Lower leg skin (tissue), 4 donors: ENCODE results near the gene PMF1. TPM values are rescaled to one million over a fixed set of nuclear protein-coding genes. Genes with fewer than 3 reads are reported as not detected.

Experiments used
- DNase-seq, 2 donors: peaks; one replicate each; pipeline ENCODE4 v3.0.0-alpha.2; 2019; ENCODE audit warnings: low spot score in 2 of 2
- H3K4me3 ChIP-seq: fragments of 200-600 bp; sonication (generic); 2 replicates; pipeline ENCODE4 v1.5.1; 2017; ENCODE audit warnings: mild to moderate bottlenecking, low read depth; ENCODE audit not compliant: poor library complexity, severe bottlenecking
- POLR2A ChIP-seq, 2 donors: fragments of 450-650 bp; IDR thresholded peaks; one replicate each; pipeline ENCODE4 v1.6.1; 2016 to 2017; ENCODE audit warnings: antibody characterized with exemption in 2 of 2, mild to moderate bottlenecking in 1 of 2, moderate library complexity in 1 of 2
- WGBS, 2 donors: methylation state at CpG; one replicate each; pipeline ENCODE4 v1.1.5; 2018; 5-methylcytosine and 5-hydroxymethylcytosine counted together
- intact Hi-C: fragments of 100-400 bp; cut with DNase I; formaldehyde crosslinking; loops from one replicate; pipeline ENCODE4 v1.15.0; 2023; ENCODE audit warnings: low total_unique reads
- total RNA-seq, 4 donors: library from RNA; depleted of rRNA; stranded (reverse); fragments of >200 nt; gene quantifications; one replicate each; pipeline ENCODE4 v1.1.0, GENCODE V29; 2016
- TF ChIP-seq, protein P1 (sequence below), 3 donors: fragments of 450-650 bp; IDR thresholded peaks; one replicate each; pipeline ENCODE4 v1.5.1; 2016; ENCODE audit warnings: antibody characterized with exemption in 3 of 3, mild to moderate bottlenecking in 3 of 3, moderate library complexity in 2 of 3

PMF1 gene
- total RNA-seq, 4 donors from 2014 or later, result 62.9 to 83.6 (median 71.1) TPM

GRCh38 chr1:156221986-156222692 is 9.3 kb downstream of the PMF1 start:
- 89 to 91% methylated on average over 13 of the region's 13 CpGs for WGBS, 2 donors
- intact Hi-C loops, result loop anchor here (5.0 kb wide), 2 partner anchors 75 to 130 kb away; no protein-coding TSS in a partner anchor
- DNase-seq, result no peak
- TF ChIP-seq, protein P1, sequence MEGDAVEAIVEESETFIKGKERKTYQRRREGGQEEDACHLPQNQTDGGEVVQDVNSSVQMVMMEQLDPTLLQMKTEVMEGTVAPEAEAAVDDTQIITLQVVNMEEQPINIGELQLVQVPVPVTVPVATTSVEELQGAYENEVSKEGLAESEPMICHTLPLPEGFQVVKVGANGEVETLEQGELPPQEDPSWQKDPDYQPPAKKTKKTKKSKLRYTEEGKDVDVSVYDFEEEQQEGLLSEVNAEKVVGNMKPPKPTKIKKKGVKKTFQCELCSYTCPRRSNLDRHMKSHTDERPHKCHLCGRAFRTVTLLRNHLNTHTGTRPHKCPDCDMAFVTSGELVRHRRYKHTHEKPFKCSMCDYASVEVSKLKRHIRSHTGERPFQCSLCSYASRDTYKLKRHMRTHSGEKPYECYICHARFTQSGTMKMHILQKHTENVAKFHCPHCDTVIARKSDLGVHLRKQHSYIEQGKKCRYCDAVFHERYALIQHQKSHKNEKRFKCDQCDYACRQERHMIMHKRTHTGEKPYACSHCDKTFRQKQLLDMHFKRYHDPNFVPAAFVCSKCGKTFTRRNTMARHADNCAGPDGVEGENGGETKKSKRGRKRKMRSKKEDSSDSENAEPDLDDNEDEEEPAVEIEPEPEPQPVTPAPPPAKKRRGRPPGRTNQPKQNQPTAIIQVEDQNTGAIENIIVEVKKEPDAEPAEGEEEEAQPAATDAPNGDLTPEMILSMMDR (IDR thresholded peaks at IDR 0.05), result no peak
- no peak for TF ChIP-seq POLR2A (IDR thresholded peaks at IDR 0.05)
- no peak overlapping the region for H3K4me3 ChIP-seq

DNA sequence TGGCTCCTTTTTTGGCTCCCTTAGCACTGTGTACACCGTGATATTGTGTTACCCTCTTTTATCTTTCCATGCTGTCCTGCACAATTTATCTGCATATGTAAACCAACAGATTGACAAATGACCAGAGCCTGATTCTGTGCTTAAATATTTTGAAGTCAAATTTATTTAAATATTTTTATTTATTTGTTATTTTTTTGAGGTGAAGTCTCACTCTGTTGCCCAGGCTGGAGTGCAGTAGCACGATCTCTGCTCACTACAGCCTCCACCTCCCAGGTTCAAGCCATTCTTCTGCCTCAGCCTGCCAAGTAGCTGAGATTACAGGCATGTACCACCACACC is 12.8 kb downstream of the PMF1 start:
- TF ChIP-seq, protein P1 (IDR thresholded peaks at IDR 0.05), result no peak
- TF ChIP-seq POLR2A (IDR thresholded peaks at IDR 0.05), result no peak
- H3K4me3 ChIP-seq, result no peak overlapping the region
- intact Hi-C loops, result no loop called here
- WGBS, 2 donors, result 4 to 13% methylated on average over 2 of the region's 2 CpGs
- no peak for DNase-seq

- no peak overlapping the region for H3K4me3 ChIP-seq
- TF ChIP-seq POLR2A (IDR thresholded peaks at IDR 0.05), result no peak
- TF ChIP-seq, protein P1 (IDR thresholded peaks at IDR 0.05), result no peak
- intact Hi-C loops, result no loop called here
- 77 to 88% methylated on average over 2 of the region's 2 CpGs for WGBS, 2 donors
- DNase-seq, result no peak
Observed at GRCh38 chr1:156226116-156226538, 13.3 kb downstream of the PMF1 start.

DNA sequence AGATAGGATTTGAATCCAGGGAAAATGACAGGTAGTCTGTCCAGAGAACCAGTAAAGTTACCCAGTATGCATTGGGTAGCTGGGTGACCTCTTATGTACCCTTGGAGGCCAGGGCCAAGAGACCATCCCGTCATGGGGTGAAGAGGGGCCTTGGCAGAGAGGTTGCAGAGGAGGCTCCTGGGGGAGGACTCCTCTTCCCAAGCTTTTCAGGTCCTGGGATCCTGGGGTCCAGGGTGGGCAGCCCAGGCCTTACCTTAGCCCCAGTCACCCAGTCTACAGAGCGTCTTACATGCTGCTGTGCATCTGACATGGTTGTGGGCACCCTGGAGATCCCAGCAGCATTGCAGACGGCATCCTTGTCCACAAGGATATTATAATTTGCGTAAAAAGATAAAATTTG is 14.0 kb downstream of the PMF1 start:
- 87 to 93% methylated on average over 4 of the region's 4 CpGs for WGBS, 2 donors
- no peak for DNase-seq
- TF ChIP-seq, protein P1 (IDR thresholded peaks at IDR 0.05), result no peak
- no peak for TF ChIP-seq POLR2A (IDR thresholded peaks at IDR 0.05)
- intact Hi-C loops, result no loop called here
- no peak overlapping the region for H3K4me3 ChIP-seq

DNA sequence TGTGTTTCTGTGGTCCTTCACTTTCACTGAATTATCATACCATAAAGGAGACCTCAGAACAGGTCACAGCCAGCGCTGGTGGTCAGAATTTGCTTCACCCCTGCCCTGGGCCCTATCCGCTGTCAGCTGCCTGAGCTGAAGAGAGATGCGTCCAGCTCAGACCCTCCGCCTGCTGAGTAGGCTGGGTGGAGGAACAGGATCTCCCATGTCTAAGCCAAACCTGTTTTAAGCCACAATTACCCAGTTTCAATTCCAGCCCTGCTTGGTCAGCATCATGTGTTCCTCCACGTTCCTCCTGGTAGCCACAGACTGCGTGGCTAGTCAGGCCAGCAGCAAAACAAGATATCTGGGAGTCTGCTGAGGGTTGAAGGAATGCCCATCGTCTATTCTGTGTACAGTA is 15.7 kb downstream of the PMF1 start:
- no peak for DNase-seq
- no peak overlapping the region for H3K4me3 ChIP-seq
- TF ChIP-seq POLR2A (IDR thresholded peaks at IDR 0.05), result no peak
- TF ChIP-seq, protein P1 (IDR thresholded peaks at IDR 0.05), result no peak
- WGBS, 2 donors, result 68 to 75% methylated on average over 7 of the region's 7 CpGs
- intact Hi-C loops, result no loop called here
